GOT3 (cell line): Measurements from ENCODE around the gene MGLL.
"Not testable (repeated sequence)": the region's sequence is repeated elsewhere in the genome, so short reads cannot be mapped to it uniquely, and the experiment has no call there.

Source experiments
- DNase-seq: peaks from one replicate; lab custom pipeline; 2025; ENCODE audit warnings: mixed read lengths; lab: John Stamatoyannopoulos, UW

Gene MGLL

DNA sequence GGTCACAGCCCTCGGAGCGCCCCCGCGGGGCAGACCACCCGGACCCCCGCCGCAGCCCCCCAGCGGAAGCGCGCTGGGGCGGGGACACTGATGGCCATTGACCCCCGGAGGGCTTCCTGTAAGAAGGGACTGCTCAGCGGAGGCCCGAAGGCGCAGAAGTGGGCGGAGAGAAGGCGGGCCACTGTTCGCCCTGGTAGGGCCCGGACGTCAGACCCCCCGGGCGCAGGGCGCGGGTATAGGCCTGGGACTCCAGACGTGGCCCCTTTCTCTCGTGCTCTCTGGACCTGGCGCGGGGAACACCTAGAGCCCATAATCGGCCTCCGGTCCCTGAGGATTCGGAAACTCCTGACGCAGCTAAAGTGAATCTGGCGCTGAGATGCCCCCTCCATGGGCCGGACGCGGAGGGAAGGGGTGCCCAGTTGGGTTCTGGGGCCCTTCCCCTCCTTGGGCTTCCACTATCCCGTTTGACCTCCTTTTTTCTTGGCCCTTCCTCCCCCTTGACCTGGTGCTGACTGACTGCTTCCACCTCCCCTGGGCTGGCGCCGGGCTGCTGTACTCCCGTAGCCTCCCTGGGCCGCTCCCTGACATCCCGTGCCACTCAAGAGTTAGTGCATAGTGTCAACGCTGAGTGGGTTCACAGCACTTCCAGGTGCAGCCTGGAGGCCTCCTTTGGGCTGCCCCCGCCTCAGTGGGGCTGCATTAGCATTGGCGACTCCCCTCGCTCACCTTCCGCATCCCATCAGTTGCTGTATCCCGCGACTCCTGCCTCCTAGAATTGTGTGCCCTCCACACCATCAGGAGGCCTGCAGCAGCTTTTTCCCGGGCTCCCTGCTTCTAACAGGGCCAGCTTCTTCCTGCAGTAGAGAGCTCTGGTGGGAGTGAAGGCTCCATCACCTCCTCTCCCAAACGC, 148.9 kb downstream of the MGLL start:
- no peak for DNase-seq

DNA sequence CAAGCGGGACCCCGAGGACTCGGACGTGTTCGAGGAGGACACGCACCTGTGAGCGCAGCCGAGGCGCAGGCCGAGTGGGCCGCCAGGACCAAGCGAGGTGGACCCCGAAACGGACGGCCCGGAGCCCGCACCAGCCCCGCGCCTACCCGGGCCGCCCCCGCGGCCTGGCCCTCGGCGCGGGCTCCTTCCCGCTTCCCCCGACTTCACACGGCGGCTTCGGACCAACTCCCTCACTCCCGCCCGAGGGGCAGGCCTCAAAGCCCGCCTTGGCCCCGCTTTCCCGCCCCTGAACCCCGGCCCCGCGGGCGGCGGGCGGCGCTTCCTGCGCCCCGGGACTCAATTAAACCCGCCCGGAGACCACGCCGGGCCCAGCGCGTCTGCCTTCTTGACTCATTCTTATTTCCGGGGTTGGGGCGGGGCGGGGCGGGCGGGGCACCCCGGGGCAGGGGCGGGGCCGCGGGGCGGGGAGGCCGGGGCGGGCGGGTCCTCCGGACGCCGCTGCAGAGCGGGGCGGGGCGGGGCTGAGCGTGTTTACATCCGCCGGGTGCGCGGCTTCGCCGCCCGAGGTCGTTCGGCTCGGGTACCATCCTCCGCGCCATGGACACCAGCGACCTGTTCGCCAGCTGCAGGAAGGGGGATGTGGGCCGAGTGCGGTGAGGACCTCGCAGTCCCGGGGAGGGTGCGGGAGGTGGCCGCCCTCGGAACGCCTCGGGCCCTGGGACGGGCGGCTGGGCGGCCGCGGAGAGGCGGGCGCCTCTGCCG, 149.7 kb downstream of the MGLL start, which contains the start of gene ABTB1:
Gene ABTB1, plus strand, starts transcription at position 524 of the 762 bp plus-strand sequence. Its CDS starts 74 bp downstream, at position 598.
- DNase-seq = peak; percentile 46

DNA sequence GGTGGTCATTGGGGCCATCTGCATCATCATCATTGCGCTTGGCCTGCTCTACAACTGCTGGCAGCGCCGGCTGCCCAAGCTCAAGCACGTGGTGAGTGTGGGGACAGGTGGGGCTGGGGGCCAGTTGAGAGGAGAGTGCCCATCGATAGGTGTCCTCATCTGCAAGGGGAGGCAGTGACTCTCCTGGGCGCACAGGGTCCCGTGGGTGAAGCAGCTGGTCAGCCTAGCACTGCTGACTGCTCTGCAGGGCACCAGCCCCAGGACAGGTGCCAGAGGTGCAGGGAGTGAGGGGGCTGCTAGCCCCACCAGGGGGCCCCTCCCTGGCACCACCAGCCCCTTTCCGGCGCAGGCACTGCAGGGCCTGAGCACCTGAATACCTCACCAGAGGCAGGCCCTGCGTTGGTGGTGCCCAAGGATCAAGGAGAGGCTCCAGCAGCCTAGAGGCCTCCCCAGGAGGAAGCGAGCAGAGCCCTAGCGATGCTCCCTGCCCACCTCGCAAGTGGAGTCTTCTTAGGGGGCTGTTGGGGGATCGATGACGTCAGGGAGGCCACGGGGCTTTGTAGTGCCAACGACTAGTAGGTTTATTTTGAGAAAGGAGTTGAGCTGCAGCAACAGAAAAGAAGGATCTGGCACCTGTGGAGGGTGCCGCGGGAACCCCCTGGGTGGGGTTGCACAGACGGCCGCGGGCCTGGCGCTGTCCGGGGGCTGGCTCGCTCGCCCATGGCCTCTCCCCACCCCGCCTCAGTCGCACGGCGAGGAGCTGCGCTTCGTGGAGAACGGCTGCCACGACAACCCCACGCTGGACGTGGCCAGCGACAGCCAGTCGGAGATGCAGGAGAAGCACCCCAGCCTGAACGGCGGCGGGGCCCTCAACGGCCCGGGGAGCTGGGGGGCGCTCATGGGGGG, 150.5 kb downstream of the MGLL start:
- no peak for DNase-seq

DNA sequence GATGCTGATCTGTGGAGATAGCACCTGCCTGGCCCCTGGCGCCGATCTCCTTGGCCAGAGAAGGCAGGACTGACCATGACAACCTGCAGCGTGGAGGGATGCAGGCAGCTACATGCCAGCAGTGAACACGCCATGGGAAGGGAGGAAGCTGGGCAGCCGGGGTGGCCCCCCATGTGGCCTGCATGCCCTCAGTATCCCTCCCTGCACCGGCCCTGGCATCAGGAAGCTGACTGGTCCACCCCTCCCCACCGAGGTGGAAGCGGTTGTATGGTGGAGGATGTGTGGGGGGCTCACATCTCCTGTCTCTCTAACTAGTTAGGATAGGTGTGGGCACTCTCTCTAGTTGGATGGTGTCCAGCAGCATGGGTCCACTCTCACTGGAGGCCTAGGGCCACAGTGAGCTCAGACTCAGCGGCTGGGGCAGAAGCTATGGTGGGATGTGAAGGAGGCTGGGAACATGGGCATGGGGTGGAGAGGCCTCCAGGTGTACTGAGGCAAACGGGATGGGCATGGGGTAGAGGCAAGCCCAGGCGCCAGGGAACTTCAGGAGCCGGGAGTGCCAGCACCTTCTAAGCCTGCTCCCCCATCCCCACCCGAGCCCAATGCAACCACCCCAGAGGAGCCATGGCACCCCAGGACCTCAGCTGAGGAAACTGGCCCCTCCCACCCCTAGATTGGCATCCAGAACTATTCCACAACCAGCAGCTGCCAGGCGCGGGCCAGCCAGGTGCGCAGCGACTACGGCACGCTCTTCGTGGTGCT, 151.4 kb downstream of the MGLL start:
- DNase-seq = no peak

DNA sequence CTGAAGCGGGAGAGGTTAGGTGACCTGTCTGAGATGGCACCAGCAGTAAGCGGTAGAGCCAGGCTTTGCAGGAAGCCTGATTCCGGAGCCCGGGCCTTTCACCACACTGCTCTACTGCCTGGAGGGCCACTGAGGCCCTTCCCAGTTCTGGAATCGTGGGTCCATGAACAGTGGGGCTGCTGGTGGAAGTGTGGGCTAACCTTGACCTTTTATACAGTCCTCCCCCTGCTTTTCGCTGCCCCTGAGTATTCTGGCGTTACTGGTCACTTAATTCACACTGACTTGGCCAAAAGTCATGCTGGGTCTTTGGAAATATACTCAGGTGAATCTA, 152.1 kb downstream of the MGLL start:
- no peak for DNase-seq

DNA sequence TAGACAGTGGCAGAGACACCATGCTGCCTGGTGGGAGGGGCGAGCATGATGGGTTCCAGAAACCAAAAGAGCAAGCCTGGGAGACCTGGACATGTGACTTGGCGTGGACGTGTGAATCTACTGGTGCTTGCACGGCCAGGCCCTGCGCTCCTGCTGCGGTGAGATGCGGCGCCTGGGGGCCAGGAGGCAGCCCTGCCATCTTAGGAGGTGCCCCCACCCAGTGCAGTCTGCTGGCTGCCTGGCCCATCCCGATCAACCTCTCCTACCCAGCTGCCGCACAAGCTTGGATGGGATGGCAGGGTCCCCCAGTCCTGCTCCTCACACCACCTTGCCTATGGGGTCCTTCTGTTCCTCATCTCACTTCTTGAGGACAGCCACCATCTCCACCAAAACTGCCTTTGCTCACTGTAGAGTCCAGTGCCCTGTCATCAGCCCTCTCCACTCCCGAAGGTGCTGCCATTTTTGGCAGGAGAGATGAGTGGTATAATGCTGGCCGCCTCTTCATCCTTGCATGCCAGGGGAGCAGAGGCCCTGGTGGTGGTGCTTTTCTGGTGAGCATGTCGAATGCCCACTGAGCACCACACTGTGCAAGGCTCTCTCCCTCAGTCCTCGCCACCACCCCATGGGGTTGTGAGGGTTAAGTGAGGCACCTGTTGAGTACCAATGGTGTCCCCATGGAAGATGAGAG, 152.6 kb downstream of the MGLL start:
- DNase-seq = no peak

DNA sequence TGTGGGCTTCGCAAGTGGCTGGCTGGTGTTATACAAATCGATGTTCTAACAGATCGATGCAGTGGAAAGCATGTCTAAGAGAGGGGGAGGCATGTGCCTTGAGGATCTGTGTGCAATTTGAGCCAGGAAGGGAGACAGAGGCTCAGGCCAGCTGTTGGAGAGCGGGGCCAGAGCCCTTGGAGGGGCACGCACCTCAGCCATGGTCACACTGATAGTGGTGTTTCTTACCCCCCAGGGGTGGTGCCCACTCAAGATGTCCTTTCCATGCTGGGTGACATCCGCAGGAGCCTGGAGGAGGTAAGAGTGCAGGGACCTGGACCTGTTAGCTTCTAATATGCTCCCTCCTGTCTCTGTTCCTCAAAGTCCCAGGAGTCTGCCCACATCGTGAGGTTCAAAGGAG, 153.4 kb downstream of the MGLL start:
- DNase-seq = no peak

DNA sequence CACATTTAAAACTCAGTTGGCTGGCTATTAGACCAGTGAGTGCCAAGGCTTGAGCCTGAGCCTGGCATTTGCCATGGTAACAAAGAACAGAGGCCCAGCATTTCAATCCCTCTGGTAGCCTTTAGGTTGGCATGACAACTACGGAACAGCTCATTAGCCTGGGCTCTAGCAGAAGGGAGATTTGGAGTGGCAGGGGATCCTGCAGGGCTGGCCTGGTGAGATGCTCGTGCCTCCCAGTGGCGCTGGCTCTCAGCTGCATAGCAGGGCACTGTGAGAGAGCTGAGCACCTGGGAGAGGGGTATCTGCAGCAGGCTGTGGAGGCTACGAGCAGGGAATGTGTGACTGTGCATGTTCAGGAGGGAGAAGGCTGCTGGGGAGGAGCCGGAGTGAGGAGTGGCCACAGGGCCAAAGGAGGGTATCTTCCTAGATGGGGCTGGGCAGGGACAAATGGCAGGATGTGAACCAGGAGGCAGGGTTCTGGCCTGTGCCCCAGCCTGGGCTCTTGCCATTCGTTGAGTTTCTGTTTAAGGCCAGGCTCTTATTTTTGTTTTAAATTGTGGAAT, 155.1 kb downstream of the MGLL start:
- DNase-seq = no peak

DNA sequence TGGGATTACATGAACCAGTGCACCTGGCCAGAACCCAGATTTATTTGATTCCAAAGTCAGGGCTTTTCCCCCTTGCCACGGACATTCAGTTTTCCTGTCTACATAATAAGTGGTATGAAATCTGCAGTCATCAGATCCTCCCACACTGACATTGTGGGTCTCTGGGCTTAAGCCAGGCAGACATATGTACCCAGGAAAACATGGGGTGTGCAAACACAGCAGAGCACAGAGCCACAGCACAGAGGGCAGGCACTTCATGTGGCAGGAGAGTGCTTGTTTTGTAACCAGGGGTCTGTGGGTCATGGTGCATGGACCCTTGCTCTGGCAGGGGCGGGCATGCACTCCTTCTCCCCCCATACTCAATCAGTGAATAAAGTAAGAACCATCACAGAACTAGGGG, 155.6 kb downstream of the MGLL start:
- no peak for DNase-seq

DNA sequence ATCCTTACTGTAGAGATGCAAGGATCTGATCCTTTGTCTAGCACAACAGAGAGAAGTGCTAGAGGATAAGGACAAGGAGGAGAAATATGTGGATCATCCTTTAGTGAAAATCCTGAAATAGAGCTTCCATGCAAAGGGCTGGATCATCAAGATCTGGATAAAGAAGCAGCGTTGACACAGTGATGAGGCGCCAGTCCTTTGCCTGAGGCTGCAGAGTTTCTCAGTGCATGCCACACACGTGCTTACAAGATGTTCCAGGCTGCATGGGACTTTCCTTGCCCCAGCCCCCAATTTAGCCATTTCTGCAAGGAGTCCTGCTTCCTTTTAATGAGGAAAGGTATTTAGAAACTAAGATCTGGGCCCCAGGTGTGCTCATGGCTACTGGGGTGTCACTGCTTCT, 156.7 kb downstream of the MGLL start:
- DNase-seq = no peak

DNA sequence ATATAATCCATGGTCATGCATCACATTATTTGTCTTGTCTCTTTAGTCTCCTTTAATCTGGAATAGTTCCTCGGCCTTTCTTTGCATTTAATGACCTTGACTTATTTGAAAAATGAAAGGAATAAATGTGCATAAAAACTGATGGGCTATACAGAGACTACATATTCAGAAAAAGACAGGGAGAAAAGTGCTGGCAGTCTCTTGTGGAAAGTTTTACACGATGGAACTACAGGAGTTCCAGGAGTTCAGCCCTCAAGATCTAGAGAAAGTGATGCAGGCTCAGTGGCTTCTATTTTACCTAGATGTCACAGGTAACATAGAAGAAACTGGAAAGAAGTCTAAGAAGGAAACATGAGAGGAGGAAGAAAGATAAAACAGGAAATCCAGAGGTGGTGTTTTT, 157.2 kb downstream of the MGLL start:
- no peak for DNase-seq

DNA sequence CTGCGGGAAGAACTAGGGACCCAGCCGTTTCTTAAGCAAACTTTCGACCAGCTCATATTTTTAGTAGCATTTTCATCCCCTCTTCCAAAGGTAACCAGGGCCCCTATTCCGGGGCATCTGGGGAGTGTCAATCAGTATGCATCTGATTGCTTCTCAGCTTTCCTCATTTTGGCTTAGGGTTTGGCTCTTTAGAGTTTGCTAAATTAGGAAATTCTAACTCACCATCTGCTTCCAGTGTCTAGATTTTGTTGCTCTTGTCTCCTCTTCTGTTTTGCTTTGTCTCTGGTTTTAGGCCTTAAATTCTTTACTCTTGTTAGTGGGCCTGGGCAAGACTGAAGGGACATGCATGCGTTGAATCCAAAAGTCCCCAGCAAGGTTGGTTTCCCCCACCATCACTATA, 159.2 kb downstream of the MGLL start:
- DNase-seq = no peak

DNA sequence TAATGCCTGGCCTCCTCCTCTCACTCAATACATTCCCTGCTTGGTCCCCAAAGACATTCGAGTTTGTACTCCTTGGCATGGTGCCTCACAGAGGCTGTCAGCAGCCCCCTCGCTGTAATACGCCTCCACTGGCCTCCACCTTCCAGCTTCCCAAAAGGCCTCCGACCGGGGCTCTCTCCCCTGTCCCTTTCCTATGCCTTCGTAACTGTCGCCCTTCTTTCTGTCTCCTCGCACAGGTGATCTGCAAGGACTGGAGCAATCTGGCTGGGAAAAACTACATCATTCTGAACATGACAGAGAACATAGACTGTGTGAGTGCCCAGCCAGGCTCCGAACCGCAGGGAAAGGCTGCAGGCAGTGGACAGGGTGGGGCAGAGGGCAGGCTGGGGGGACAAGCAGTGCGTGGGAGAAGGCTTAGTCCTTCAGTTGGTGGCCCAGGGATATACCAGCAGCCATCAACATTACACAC, 160.3 kb downstream of the MGLL start:
- DNase-seq = no peak

DNA sequence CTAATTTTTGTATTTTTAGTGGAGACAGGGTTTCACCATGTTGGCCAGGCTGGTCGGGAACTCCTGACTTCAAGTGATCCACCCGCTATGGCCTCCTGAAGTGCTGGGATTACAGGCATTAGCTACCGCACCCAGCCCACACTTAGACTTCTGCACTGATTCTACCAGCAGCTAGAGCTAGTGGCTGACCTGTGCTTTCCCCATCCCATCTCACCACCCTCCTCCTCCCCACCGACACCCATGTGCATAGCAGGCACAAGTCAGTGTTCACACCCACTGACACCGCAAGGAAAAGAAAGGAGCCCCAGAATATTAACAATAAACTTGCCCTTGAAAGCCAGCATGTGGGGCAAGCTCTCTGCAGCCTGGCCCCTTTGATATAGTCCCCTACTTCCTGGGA, 160.7 kb downstream of the MGLL start:
- DNase-seq = no peak

DNA sequence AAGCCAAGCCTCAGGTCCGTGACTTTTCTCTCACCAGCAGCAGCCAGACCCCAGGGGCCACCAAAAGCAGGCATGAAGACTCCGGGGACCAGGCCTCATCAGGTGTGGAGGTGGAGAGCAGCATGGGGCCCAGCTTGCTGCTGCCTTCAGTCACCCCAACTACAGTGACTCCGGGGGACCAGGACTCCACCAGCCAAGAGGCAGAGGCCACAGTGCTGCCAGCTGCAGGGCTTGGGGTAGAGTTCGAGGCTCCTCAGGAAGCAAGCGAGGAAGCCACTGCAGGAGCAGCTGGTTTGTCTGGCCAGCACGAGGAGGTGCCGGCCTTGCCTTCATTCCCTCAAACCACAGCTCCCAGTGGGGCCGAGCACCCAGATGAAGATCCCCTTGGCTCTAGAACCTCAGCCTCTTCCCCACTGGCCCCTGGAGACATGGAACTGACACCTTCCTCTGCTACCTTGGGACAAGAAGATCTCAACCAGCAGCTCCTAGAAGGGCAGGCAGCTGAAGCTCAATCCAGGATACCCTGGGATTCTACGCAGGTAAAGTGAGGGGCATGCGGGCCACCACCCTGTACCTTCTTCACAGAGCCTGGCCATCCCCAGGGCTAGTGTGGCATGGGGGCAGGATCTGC, 161.6 kb downstream of the MGLL start:
- no peak for DNase-seq

DNA sequence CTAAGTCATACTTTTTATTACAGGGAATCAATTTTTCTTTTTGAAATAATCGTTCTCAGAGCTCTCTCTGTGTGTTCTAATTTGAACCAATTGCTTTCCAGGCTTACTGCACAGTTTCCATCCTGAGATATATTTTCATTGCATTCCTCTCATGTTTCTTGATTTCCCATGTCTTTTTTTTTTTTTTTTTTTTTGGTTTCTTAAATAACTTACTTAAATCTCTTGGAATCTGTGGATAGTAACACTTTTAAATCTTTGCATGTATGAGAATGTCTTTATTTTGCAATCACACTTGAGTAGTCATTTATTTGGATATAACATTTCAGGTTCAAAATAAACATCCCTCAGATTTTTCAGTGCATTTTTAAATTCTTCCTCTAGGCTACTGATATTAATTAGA, 164.1 kb downstream of the MGLL start:
- DNase-seq = no peak

DNA sequence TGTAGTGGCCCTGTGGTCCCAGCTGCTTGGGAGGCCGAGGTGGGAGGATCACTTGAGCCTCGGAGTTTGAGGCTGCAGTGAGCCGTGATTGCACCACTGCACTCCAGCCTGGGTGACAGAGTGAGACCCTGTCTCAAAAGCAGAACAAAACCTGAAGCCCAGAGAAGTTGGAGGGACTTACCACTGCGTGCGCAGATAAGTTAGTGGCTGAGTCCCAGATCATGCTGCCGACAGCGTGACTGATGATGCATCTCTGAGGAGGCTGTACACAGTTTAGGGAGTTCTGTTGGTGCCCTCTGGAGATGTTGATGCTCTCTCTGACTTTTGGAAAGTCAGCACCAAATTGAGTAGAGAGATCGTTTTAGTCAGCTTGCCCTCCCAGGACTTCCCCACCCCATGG, 165.4 kb downstream of the MGLL start:
- DNase-seq = no peak

DNA sequence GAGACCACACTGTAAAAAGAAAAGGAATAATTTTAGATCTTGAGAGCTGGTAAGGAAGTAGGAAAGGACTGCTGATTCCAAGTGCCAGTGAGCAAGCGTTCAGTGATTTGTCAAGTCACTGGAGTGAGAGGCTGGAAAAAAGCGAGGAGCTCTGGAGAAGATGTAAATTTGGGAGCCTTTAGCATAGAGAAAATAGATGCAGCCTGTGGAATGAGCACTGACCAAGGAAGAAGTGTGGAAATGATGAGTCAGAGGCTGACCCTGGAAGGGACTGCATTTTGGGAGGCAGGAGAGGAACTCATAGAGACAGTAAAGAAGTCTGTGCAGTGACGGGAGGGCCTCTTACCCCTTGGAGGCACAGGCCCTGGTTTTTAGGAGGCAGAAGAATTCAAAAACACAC, 166.7 kb downstream of the MGLL start:
- no peak for DNase-seq

DNA sequence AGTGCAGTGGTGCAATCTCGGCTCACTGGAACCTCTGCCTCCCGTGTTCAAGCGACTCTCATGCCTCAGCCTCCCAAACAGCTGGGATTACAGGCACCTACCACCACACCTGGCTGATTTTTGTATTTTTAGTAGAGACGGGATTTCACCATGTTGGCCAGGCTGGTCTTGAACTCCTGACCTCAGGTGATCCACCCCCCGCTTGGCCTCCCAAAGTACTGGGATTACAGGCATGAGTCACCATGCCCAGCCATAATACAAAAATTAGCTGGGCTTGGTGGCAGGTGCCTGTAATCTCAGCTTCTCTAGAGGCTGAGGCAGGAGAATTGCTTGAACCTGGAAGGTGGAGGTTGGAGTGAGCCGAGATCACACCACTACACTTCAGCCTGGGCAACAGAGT, 167.3 kb downstream of the MGLL start:
- DNase-seq = not testable (repeated sequence)

DNA sequence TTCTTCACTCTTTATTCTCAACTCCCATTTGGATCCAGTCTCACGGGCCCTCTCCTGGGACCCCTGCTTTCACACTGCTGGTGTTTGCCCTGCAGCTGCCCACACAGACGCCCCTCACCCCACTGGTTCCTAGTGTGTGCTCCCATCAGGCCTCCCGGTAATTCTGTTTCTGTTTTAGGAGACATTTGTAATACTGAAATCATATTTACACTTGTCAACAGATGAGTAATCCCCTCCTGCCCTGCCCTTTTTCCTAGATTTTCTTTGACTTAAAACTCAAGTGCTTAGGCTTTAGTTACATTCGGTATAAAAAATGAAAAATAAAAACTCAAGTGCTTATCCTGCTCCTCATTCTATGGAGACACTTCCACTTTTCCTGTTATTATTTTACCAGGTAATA, 167.9 kb downstream of the MGLL start:
- no peak for DNase-seq
